GM12878 (cell line): ENCODE results near the gene IPCEF1. TPM values are rescaled to one million over a fixed set of nuclear protein-coding genes. Genes with fewer than 3 reads are reported as not detected.

Experiments
- ATAC-seq: fragments of 200-7000 bp; cut with Tn5 transposase; 3 replicates; pipeline ENCODE4 v1.9.1; 2020; ENCODE audit warnings: mild to moderate bottlenecking, moderate library complexity
- BruUV-seq: library from RNA; stranded (reverse); fragments of 400-500 nt; replicated peaks from 2 replicates; lab custom pipeline; 2021; lab: Mats Ljungman, UMichigan
- CTCF ChIA-PET: fragments of 300-600 bp; sonication (Branson Sonifier 250); formaldehyde crosslinking; extraction: SDS; loops from one replicate; lab custom pipeline; 2021; ENCODE audit warnings: inconsistent platforms; lab: Yijun Ruan, JAX
- POLR2A ChIA-PET: fragments of 350-600 bp; formaldehyde crosslinking; extraction: SDS; loops from one replicate; lab custom pipeline; 2021; ENCODE audit warnings: inconsistent platforms; lab: Charles Lee
- RAD21 ChIA-PET: fragments of 300-600 bp; sonication (Branson Sonifier 250); formaldehyde crosslinking; loops from one replicate; lab custom pipeline; 2023; ENCODE audit warnings: antibody characterized with exemption; ENCODE audit not compliant: unreplicated experiment; lab: Charles Lee
- SMC1A ChIA-PET: fragments of 300-600 bp; sonication (Branson Sonifier 250); formaldehyde crosslinking; loops from one replicate; lab custom pipeline; 2023; ENCODE audit not compliant: unreplicated experiment, uncharacterized antibody; lab: Charles Lee
- DNase-seq: peaks from one replicate; pipeline ENCODE4 v3.0.0-alpha.2; 2011; ENCODE audit warnings: low read depth, low spot score
- FAIRE-seq: peaks from 3 replicates; lab custom pipeline; 2011; peaks lifted over from hg19 to GRCh38; lab: Jason Lieb, UNC
- H2AFZ ChIP-seq: 2 replicates; pipeline ENCODE4 v1.6.0; 2011; ENCODE audit warnings: low read depth, low read length, control low read depth; ENCODE audit not compliant: control insufficient read depth
- H3K27ac ChIP-seq: 2 replicates; pipeline ENCODE4 v1.5.1; 2011; ENCODE audit warnings: control low read depth; ENCODE audit not compliant: control insufficient read depth, insufficient read depth
- H3K27me3 ChIP-seq, 2 experiments: replicated peaks in 1 of 2; 2 replicates each; pipeline versions ENCODE4 v1.6.0 to v1.6.1; 2011; ENCODE audit warnings: low read length in 1 of 2; ENCODE audit not compliant: control insufficient read depth in 2 of 2, insufficient read depth in 2 of 2
- H3K36me3 ChIP-seq, 2 experiments: 2 replicates each; pipeline ENCODE4 v1.5.1; 2011; ENCODE audit warnings: low read length in 1 of 2; ENCODE audit not compliant: control insufficient read depth in 2 of 2, insufficient read depth in 2 of 2
- H3K4me1 ChIP-seq: 2 replicates; pipeline ENCODE4 v1.6.1; 2011; ENCODE audit warnings: mild to moderate bottlenecking, low read length, moderate library complexity, mixed read lengths; ENCODE audit not compliant: control insufficient read depth, insufficient read depth
- H3K4me2 ChIP-seq: 2 replicates; pipeline ENCODE4 v1.6.0; 2011; ENCODE audit warnings: control low read depth; ENCODE audit not compliant: control insufficient read depth, insufficient read depth
- H3K4me3 ChIP-seq: fragments of 200-600 bp; sonication (generic); 2 replicates; pipeline ENCODE4 v1.5.1; 2016
- H3K79me2 ChIP-seq: 2 replicates; pipeline ENCODE4 v1.6.0; 2011; ENCODE audit warnings: low read length; ENCODE audit not compliant: control insufficient read depth, insufficient read depth
- H3K9ac ChIP-seq: 2 replicates; pipeline ENCODE4 v1.8.0; 2011; ENCODE audit warnings: low read length, control low read depth, mixed read lengths; ENCODE audit not compliant: control insufficient read depth, insufficient read depth
- H3K9me3 ChIP-seq: replicated peaks from 3 replicates; pipeline ENCODE4 v1.5.1; 2011; ENCODE audit warnings: mild to moderate bottlenecking, low read length; ENCODE audit not compliant: control insufficient read depth, insufficient read depth
- H4K20me1 ChIP-seq: 2 replicates; pipeline ENCODE4 v1.6.0; 2011; ENCODE audit not compliant: control insufficient read depth, insufficient read depth
- CUX1 ChIP-seq: IDR thresholded peaks from 2 replicates; pipeline ENCODE4 v1.6.1; 2012; ENCODE audit warnings: improper control_type of control experiment, low read depth, low read length; ENCODE audit not compliant: insufficient replicate concordance
- MXI1 ChIP-seq: fragments of 150-350 bp; IDR thresholded peaks from 2 replicates; pipeline ENCODE4 v1.6.1; 2011; ENCODE audit warnings: low read depth, mild to moderate bottlenecking, inconsistent platforms, low read length, improper control_type of control experiment
- NKRF ChIP-seq: fragments of 450-650 bp; conservative IDR thresholded peaks from 2 replicates; pipeline ENCODE4 v1.6.1; 2017; ENCODE audit warnings: mild to moderate bottlenecking, moderate library complexity
- RELB ChIP-seq: fragments of 450-650 bp; IDR thresholded peaks from 2 replicates; pipeline ENCODE4 v1.6.1; 2017; ENCODE audit warnings: low read depth, mild to moderate bottlenecking, moderate library complexity
- RUNX3 ChIP-seq: IDR thresholded peaks from 2 replicates; pipeline ENCODE4 v1.6.1; 2012; ENCODE audit warnings: low read length, inconsistent platforms
- SMAD1 ChIP-seq: fragments of 450-650 bp; IDR thresholded peaks from 2 replicates; pipeline ENCODE4 v1.6.1; 2018; ENCODE audit warnings: mild to moderate bottlenecking, low read depth; ENCODE audit not compliant: partially characterized antibody
- TAF1 ChIP-seq: IDR thresholded peaks from 2 replicates; pipeline ENCODE4 v1.6.1; 2011; ENCODE audit warnings: mild to moderate bottlenecking, low read depth, low read length, borderline replicate concordance
- TARDBP ChIP-seq: IDR thresholded peaks from 2 replicates; pipeline ENCODE4 v1.6.1; 2016; ENCODE audit warnings: borderline replicate concordance
- ZNF274 ChIP-seq: IDR thresholded peaks from one replicate; pipeline ENCODE4 v1.8.0; 2011; ENCODE audit not compliant: insufficient read length, insufficient read depth
- ZNF384 ChIP-seq: IDR thresholded peaks from 2 replicates; pipeline ENCODE4 v1.6.1; 2012; ENCODE audit warnings: low read depth, mild to moderate bottlenecking, low read length, improper control_type of control experiment, borderline replicate concordance
- WGBS: methylation state at CpG from one replicate; pipeline ENCODE4 v1.1.6; 2016; ENCODE audit warnings: low lambda C conversion rate; ENCODE audit not compliant: insufficient replicate concordance, insufficient coverage; ENCODE audit errors: missing lambda C conversion rate; 5-methylcytosine and 5-hydroxymethylcytosine counted together
- in situ Hi-C: fragments of 300-500 bp; cut with MboI; formaldehyde crosslinking; loops from 9 replicates; pipeline ENCODE4 v1.14.3; 2018; ENCODE audit warnings: mixed read lengths
- intact Hi-C: fragments of 100-400 bp; cut with micrococcal nuclease; formaldehyde crosslinking; loops from one replicate; pipeline ENCODE4 v1.14.2; 2022; ENCODE audit not compliant: unreplicated experiment
- polyA plus RNA-seq, 11 experiments: library from polyadenylated mRNA; depleted of rRNA in 4 of 11; unstranded in 6 of 11; stranded (reverse) in 5 of 11; fragments of >200 nt; fragmentation: Nextera tagmentation in 4 of 11; fragmentation: Illumina TruSeq in 1 of 11; extraction: Ambion mirVana in 4 of 11; extraction: Trizol in 1 of 11; gene quantifications; 1 replicate in 1 of 11; 2 replicates in 10 of 11; pipeline versions ENCODE4 v1.2.1 to v1.2.3, GENCODE V29; 2011 to 2016; ENCODE audit warnings: inconsistent platforms in 2 of 11, missing spikeins in 2 of 11, low read depth in 1 of 11
- total RNA-seq, 4 experiments: library from RNA; depleted of rRNA in 3 of 4; stranded (reverse); fragments of >200 nt in 3 of 4; fragmentation: Illumina TruSeq in 1 of 4; extraction: Trizol in 1 of 4; gene quantifications; 2 replicates each; pipeline versions ENCODE4 v1.2.1 to v1.2.3, GENCODE V29; 2013 to 2021

The IPCEF1 gene
- total and polyA plus RNA-seq, 10 of the 15 experiments (the other 5 are each of a cell fraction or from before 2014, with no cell fraction given) = 1.3 to 137 (median 4.2) TPM

DNA sequence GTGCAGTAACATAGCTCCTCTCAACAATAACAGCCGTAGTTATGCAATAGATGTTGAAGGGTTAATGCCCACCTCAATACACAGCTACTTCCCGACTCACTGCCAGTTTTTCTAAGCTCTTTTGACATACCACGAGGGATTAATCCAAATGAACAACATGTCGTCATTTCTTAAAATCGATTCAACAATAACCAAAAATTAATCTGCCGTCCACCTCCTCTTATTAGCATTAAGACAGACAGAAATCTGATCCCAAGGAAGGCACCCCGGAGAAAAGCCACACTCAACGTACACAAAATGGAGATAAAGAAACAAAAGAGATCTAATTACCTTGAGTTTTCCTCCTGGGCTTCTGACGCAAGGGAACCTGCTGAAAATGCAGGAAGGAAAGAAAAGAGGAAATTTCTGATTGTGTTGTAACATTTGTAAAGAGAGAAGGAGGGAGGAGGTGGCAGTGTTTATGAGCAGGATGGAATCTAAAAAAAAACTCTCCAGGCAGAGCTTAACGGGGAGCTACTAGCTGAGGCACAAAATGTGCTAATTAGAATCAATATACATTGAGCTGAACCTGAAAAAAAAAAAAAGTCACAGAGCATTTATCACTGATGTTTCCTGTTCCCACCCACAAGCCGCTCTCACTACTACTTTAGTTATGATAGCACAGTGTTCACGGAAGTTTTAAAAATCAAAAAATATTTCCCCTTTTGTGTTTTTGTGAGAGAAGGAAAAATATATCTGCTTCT is 109.3 kb downstream of the IPCEF1 start:
- Histone ChIP-seq H2AFZ (no peak overlapping the region), H3K9me3 (no peaks in the 10 kb centered on the region), H4K20me1 (no peaks in the 10 kb centered on the region), H3K4me3 (peak overlapping the region; percentile 76), H3K27ac (peak overlapping the region; percentile 86), H3K36me3 (peaks cover 0 to 4% of the 10 kb centered on the region in 2 experiments; a peak in 1 of 4 replicates), H3K4me2 (peak overlapping the region; percentile 60), H3K9ac (peak overlapping the region; percentile 77), H3K27me3 (no peaks in the 10 kb centered on the region), H3K79me2 (peaks cover 50% of the 10 kb centered on the region), H3K4me1 (peaks cover 26% of the 10 kb centered on the region)
- POLR2A ChIA-PET = interaction anchor here (0.6 to 3.7 kb wide), 6 partner anchors 11 to 90 kb away, joined by 3 to 17 read pairs (median 10); no protein-coding TSS in a partner anchor
- FAIRE-seq (no peak), DNase-seq (no peak), ATAC-seq (peak; percentile 59)
- SMC1A ChIA-PET = interaction anchor here (1.2 to 10.6 kb wide), 12 partner anchors 8 to 357 kb away, joined by 3 to 152 read pairs (median 10); no protein-coding TSS in a partner anchor
- RAD21 ChIA-PET = interaction anchor here (0.8 to 6.6 kb wide), 13 partner anchors 8 to 108 kb away, joined by 3 to 70 read pairs (median 5); no protein-coding TSS in a partner anchor
- in situ Hi-C loops (loop anchor here (25.0 kb wide), 1 partner anchor 1260 kb away; the partner anchor contains the start of gene FBXO5), intact Hi-C loops (loop anchor here (2.0 to 5.0 kb wide), 4 partner anchors 30 to 1265 kb away; partner anchors contain the start of gene FBXO5)
- WGBS = 11% methylated on average over 12 of the region's 12 CpGs
- BruUV-seq = TSS peak; percentile 95
- CTCF ChIA-PET = interaction anchor here (0.6 to 8.2 kb wide), 10 partner anchors 11 to 89 kb away, joined by 3 to 90 read pairs (median 7); no protein-coding TSS in a partner anchor
- TF ChIP-seq RUNX3 (peak; percentile 27; the same call in 1 of the 2 replicates), RELB (peak; percentile 55; the same call in 1 of the 2 replicates), TARDBP (no peak), CUX1 (peak; percentile 21), NKRF (peak; percentile 46; the same call in 1 of the 2 replicates), ZNF274 (no peak), SMAD1 (no peak), MXI1 (peak; percentile 1; the same call in 1 of the 2 replicates), ZNF384 (peak; percentile 98), TAF1 (no peak)
